ENCODE data around the gene TRMT1.

GRCh38 chr19:13152974-13153568, 36.5 kb upstream of the TRMT1 start:
- TF ChIP-seq CTCF (conservative IDR thresholded peaks at IDR 0.05; ENCODE audit: low read depth, low read length): peak; percentile 41; the same call in 1 of the 2 replicates
- TF ChIP-seq EZH2 (IDR thresholded peaks at IDR 0.05; ENCODE audit: low read length, unreplicated experiment): no peak
- TF ChIP-seq EZH2phosphoT487 (IDR thresholded peaks at IDR 0.05; ENCODE audit: borderline replicate concordance, low read length): no peak

Data from PC-3 (cell line).